Skeletal muscle cell (primary cell): ENCODE results near the gene GCSAML.

Source experiments
- DNase-seq: peaks from one replicate; pipeline ENCODE4 v3.0.0-alpha.2; 2010; ENCODE audit warnings: low read depth
- H3K4me3 ChIP-seq: 2 replicates; pipeline ENCODE4 v1.5.1; 2011; ENCODE audit warnings: low read depth, mild to moderate bottlenecking, control low read depth, low read length, moderate library complexity

GCSAML gene

GRCh38 chr1:247561711-247562110 lies 12.8 kb downstream of the GCSAML start:
- DNase-seq = no peak
- H3K4me3 ChIP-seq = no peak overlapping the region

GRCh38 chr1:247562198-247562597 lies 13.3 kb downstream of the GCSAML start:
- no peak for DNase-seq
- H3K4me3 ChIP-seq = no peak overlapping the region

- H3K4me3 ChIP-seq = no peak overlapping the region
- no peak for DNase-seq
Measured at GRCh38 chr1:247574236-247574635, 25.3 kb downstream of the GCSAML start.

GRCh38 chr1:247574664-247575063 lies 25.7 kb downstream of the GCSAML start:
- H3K4me3 ChIP-seq = no peak overlapping the region

GRCh38 chr1:247576514-247576913 lies 27.6 kb downstream of the GCSAML start:
- no peak for DNase-seq
- no peak overlapping the region for H3K4me3 ChIP-seq

More at GRCh38 chr1:247574664-247575063, 25.7 kb downstream of the GCSAML start:
- DNase-seq = no peak

- no peak for DNase-seq
- no peak overlapping the region for H3K4me3 ChIP-seq
Measured at GRCh38 chr1:247578946-247579460, 30.1 kb downstream of the GCSAML start.

GRCh38 chr1:247588060-247588459 lies 39.1 kb downstream of the GCSAML start, which contains the start of gene OR2G2:
OR2G2 (plus strand) TSS chr1:247588360; CDS start chr1:247588360, 0 bp downstream.
- no peak within 1 kb of the TSS for H3K4me3 ChIP-seq
- DNase-seq = no peak

- DNase-seq = no peak
- no peak within 1 kb of the TSS for H3K4me3 ChIP-seq
Measured at GRCh38 chr1:247605286-247605685, 56.4 kb downstream of the GCSAML start, which contains the start of gene OR2G3. OR2G3 (plus strand) TSS chr1:247605586; CDS start chr1:247605586, 0 bp downstream.

- no peak for DNase-seq
- no peak overlapping the region for H3K4me3 ChIP-seq
Measured at GRCh38 chr1:247613405-247613804, 64.5 kb downstream of the GCSAML start.

GRCh38 chr1:247614625-247615024 lies 65.7 kb downstream of the GCSAML start:
- no peak for DNase-seq
- H3K4me3 ChIP-seq = no peak overlapping the region
